Measurements from ENCODE around the gene CPXM2.

The CPXM2 gene

DNA sequence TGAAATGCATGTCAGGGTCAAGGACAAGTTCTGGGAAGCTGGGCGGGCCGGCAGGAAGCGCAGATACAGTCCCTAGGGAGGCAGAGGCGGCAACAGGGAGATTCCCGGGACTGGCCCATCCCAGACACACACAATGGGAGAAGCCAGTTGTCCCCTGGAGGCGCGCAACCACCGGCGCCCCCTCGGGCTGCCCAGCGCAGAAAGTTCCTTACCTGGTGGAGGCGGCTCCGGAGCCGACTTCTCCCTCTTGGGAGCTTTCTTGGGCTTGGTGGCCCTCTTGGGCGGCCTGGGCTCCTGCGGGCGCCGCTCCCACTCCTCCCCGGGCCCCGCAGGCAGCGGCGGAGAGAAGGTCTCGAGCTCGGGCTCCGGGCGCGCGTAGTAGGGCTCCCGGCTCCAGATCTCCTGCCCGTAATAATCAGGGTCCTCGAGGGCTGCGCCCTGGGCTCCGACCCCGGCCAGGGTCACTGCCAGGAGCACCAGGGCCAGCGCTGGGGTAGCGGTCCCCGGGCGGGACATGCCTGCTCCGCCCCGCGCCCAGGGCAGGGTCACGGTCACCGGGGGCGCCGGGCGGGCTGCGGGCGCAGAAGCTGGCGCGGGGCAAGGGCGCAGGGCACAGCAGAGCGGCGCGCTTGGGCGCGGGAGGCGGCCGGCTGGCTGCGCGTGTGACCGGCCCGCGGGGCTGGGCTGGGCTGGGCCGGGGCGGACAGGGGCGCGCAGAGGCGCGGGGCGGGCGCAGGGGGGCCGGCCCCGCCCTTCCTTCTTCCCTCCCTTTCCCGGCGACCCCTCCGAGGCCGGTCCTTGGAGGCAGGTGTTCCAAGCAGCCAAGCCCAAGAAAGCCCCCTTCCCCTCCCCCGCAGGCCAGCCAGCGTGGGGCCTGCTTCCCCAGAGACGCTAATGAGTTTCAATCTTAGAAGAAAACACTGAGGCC lies at the start of gene CPXM2:
CPXM2 (minus strand) TSS at position 664 of the 928 bp plus-strand sequence; CDS start at position 516, 148 bp downstream.
- DNase-seq (ENCODE audit: low spot score): no peak

DNA sequence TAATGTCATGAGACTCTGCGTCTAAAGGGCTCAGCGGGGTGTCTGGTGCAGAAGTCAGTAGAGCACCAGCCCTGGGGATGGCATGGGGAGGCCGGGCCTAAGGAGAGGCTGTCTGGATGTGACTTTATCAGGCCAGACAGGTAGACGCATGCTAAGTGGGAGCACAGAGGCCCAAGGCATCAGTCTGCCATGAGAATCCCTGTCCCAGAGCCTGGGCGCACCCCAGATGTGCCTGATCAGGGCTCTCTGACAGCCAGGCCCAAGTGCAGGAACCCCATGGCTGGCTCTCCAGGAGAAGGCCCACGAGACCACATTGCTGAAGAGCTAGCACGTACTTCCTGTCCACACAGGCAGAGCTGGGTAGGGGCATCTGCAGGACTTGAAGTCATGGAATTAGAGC lies 48.0 kb upstream of the CPXM2 start:
- DNase-seq (ENCODE audit: low spot score): no peak

DNA sequence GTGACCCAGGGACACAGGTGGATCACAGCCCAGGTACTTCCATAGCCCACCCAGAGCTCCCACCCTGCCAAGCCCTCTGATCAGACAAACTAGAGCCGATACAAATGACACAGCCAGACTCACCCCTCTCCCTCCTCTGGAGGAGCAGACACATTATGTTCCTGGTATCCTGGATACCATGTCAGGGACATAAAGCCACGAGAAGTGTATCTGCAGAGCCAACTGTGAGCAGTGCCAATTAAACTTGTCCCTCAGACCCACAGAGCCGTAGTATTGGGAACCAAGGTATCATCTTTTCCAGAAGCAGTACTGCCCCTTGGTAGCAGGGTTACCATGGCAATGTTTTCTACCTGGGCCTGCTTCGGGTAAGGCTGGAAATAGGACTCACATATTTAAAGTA lies 47.3 kb upstream of the CPXM2 start:
- no peak for DNase-seq (ENCODE audit: low spot score)

DNA sequence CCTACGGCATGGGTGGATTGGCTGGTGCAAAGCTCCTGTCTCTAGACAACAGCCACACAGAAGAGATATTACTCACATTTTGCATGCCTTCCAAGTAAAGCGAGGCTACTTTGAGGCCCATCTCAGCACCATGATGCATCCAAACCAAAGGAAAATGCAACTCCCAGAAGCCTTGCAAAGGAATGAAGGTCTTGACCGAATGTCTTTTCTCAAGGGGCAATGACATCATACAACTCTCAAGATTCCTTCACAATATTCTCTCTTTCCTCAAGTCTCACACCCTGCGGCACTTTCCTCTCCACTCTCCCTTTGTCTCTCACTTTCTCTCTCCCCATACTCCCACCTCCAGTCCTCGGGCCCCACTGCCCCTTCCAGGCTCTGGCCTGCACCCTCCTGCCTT lies 44.8 kb upstream of the CPXM2 start:
- no peak for DNase-seq (ENCODE audit: low spot score)

DNA sequence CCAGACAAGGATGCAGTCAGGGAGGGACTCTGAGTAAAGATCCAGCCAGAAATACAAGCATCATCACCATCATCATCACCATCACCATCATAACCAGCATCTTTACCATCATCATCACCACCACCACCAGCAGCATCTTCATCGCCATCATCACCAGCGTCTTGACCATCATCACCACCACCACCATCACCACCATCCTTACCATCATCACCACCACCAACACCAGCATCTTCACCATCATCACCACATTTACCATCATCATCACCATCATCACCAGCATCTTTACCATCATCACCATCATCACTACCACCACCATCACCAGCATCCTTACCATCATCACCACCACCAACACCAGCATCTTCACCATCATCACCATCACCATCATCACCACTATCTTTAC lies 44.1 kb upstream of the CPXM2 start:
- no peak for DNase-seq (ENCODE audit: low spot score)

DNA sequence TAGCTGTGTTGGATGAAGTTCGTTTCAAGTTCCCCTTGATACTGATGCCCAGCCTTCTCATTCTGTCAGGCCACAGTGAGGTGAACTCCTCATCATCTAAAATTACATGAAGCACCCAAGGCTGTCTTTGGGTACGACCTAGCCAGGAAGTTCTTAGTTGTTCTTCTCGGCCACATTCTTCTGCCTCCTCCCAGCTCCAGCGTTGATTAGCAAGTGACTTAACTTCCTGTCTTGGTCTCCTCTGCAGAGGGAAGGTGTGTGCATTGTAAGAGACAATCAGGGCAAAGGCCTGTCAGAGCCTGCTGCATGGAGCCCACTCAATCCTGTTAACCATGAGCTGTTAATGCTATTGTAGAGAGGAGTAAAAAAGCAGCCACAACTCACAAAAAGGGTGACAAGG lies 43.2 kb upstream of the CPXM2 start:
- no peak for DNase-seq (ENCODE audit: low spot score)

DNA sequence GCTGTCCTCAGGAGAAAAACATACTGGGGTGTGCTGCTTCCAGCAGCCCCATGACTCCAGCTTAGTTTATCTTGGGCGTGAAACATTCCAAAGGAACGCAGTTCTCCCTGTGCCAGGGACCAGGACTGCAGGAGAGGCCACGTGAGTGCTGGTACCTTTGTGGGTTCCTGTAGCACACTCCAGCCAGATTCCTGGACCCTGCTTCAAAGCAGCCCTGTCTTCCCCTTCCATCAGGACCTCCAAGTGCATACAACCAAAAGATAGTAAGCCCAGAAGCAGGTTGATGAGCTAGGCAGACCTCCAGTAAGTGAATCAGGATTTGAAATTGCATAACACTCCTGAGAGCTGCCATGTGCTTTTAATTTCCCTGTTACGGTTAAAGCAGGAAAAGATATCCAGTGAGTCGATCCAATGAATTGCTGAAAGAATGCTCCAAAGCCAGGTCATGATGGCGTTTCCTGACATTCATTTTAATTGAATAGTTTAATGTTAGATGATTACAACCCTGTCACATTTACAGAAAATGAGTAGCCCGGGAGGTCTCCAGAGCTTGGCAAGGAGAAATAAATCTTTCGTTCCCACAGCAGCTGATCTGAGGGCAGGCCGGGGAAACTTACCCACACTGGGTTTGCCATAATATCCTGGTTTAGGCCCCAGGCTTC lies 38.9 kb upstream of the CPXM2 start:
- no peak for DNase-seq (ENCODE audit: low spot score)

DNA sequence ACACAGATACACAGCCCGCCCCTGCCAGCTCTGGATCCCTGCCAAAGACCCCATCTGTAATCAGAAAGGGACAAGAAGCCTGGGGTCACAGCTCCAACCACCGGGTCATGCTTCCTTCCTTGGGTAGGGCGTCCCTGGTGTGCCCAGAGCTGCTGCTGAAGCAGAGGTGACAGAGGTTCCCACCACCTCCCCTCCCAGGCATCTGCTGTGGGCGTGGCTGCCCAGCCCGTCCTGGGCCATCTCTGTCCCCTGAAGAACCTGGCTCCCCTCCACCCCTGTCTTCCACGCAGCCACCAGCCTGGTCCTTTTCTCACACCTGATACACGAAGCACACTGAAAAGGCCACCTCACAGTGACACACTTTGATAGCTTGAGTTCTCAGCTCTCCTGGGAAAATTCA lies 38.2 kb upstream of the CPXM2 start:
- DNase-seq (ENCODE audit: low spot score): no peak

DNA sequence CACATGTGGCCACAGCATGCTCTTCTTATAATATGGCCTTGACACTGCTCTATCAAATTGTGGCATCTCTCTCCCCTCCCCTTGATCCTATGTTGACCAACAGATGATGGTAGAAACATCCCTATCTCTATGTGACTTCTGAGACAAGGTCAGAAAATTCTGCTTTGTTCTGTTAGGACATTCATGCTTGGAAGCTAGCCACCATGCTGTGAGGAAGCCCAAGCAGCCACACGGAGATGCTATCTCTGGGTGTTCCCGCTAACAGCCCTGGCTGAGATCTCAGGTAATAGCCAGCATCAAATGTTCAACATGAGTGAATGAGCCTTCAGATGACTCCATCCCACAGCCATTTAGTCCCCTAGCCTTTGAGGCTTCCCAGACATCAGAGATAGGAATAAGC lies 36.8 kb upstream of the CPXM2 start:
- no peak for DNase-seq (ENCODE audit: low spot score)

DNA sequence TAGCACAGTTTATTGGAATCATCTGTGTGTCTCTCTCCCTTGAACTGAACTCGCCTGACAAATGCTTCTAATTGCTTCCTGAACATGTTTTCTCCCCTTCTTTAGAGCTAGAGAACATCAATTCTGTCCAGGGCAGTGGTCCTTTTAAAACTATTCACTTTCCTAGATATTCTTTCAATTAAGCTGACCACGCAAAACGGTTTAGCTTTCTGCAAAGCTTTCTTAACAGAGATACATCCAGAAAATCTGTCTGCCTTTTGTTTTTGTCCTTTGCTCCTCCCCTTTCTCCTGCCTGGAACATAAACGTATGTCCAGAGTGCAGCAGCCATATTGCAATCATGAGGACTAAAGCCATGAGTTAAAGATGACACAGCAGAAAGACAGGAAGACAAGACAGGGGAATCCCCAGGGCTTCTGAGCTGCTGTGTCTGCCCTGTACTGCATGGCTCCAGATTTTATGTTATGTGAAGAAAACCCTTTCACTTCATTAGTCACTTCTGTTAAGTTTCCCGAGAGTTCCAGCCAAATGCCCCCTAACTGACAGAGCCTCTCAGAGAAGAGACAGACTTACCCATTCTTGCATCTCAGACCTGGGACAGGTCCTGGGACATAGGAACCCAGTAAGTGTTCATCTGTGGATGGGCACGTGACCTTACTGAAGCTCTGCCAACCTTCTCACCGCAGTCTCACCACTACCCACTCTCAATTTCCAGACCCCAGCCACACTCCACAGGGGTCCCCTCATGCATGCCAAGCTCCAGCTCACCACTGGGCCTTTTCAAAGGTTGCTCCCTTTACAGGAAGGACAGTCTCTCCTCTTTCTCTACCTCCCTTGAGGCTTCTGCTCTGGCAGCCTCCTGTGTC lies 35.0 kb upstream of the CPXM2 start:
- no peak for DNase-seq (ENCODE audit: low spot score)

DNA sequence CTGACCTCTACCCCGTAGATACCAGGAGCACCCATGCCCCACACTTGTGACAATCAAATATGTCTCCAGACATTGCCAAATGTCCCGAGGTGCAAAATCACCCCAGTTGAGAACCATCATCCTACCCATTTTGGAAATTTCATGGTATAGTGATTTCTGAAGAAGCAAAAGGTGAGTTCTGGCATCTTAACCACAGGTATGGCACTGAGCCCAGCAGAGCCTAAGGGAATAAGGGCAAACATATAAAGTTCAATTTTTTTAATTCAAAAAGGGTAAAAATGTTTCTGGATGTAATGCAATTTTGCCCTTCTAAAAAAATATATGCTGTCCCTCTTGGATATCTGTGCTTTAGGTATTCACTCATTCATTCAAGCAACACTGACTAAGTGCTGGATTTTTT lies 30.5 kb upstream of the CPXM2 start:
- DNase-seq (ENCODE audit: low spot score): no peak

DNA sequence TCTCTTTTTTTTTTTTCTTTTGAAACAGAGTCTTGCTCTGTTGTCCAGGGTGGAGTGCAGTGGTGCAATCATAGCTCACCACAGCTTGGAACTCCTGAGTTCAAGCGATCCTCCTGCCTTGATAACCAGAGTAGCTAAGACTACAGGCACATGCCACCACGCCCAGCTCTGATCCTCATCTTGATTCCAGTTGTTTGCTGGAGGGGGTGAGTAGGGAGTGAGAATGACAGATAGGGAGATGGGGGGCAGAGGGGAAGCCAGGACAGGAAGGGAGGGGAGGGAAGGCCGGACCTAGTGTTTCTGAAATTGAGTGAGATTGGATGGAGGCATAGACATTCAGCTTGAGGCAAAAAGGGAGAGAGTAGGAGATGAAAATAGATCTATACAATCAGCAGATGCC lies 25.2 kb upstream of the CPXM2 start:
- DNase-seq (ENCODE audit: low spot score): no peak

DNA sequence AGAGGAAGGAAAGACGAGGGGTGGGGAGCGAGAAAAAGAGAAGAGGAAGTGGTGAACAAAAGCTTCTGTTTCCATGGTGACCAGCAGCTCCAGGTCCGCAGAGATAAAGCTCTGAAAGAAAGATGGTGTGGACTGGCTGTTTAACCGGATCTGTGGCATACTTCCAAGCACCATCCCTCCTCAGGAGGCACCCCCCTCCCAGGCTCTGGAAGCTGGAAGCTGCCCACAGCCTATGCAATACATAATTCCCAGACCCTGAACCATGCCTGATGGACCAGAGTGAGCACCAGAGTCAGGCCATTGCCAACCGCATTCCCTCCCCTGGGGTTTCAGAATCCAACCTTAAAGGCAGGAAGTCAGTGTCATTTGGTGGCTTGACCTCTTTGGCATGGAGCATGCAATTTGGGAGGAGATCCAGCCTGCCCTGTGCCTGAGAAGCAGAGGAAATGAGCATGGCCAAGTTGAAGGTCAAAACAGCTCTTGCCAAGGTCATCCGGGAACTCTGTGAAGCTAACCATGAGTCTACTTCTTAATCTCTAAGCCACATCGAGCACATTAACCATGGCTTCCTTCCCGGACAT lies 22.2 kb upstream of the CPXM2 start:
- DNase-seq (ENCODE audit: low spot score): no peak

DNA sequence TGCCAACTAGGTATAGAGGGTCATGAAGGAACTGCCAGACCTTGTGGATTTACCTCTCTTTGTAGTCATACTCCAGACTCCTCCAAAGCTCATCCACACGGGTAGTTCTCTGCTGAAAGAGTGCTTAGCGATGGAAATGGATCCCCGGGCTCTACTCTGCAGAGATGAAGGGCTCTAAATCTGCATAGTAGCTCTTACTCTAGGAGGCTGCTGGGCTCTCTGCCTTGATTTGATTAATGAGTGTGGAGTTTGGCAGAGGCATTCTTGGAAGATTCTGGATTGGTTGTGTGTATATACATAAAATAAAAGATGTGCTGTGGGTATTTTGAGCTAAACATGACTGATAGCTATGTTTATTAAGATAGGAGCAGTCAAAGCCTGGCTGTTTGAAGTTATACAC lies 21.3 kb upstream of the CPXM2 start:
- DNase-seq (ENCODE audit: low spot score): no peak

DNA sequence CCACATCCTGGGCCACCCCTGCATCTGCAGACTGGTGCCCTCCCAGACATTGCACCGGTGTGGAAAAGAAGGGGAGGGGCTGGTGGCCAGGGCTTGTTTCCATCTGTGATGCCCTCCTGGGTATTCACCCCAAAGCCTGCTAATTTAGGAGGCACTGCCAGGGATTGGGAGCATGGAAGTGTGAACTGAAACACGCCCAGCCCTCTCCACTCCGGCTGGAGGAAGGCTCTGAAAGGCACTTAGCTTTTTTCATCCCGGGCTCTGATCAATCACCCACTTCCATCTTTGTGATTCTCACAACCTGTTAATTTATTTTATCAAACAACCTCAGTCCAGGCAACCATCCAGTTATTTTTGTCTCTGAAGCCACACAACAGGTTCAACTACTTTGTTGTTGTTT lies 20.9 kb upstream of the CPXM2 start:
- DNase-seq (ENCODE audit: low spot score): no peak

DNA sequence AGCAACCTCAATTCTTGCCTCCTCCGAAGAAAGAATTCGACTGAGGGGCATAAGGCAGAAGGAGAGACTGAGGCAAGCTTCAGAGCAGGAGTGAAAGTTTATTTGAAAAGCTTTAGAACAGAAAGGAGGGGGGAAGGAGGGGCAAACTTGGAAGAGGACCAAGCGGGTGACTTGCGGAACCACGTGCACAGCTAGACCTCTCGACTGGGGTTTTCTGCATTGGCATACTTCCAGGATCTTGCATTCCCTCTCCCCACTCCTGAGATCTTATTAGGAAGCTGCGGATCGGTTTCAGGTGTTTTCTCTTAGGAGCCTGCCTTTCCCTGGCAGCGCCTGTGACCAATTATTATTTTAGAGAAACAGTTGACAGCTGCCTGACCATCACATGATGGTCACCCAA lies 20.3 kb upstream of the CPXM2 start:
- DNase-seq (ENCODE audit: low spot score): no peak

DNA sequence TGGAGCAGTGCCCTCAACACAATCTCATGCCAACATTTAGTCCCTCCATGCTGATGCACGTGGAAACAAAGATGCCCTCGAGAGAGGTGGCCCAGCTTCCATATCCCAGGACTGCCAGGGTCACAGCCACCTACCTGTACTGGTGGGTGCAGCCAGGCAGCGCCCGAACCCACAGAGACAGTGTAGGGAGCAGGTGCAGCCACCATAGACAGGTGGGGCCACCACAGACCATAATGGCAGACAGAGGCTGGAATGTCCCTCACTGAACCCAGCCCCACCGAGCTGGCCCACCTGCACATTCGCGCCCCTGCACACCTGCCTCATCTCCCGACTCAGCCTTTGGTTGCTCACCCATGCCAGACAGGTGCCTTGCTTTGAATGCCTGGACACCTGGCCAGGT lies 18.3 kb upstream of the CPXM2 start:
- no peak for DNase-seq (ENCODE audit: low spot score)

DNA sequence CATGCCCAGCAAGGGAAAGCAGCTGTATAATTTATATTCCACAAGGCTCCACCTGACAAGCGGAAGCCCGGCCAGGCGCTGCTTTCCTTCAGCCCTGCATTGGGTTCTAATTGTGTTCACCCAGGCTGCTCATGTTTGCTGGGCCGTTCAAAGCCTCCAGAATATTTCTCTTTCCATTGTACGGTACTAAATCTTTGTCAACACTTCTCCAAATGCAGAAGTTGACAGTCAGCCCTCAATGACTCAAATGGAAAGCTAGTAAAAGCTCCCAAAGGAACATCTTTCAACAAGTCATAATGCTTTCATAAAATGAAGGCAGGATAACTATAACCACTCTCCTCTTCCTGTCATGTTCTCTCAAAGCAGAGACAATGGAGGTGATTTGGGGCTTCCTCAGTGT lies 17.8 kb upstream of the CPXM2 start:
- DNase-seq (ENCODE audit: low spot score): no peak

DNA sequence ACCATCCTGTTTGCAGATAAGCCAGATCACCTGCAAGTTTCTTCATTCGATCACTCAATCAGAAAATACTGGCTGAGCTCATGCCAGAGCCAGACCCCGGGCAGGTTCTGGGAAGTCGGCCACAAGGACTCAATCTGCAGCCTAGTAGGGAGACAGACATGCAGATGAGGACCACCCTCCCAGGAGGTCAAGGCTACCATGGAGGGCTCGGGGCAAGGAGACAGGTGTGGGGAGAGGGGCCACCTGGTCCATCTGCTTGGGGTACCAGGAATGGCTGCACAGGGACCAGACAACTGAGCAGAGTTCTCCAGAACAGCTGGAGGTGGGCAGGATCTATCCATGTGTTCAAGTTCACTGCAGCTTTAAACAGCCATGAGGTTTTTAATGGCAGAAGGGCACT lies 16.8 kb upstream of the CPXM2 start:
- DNase-seq (ENCODE audit: low spot score): no peak

DNA sequence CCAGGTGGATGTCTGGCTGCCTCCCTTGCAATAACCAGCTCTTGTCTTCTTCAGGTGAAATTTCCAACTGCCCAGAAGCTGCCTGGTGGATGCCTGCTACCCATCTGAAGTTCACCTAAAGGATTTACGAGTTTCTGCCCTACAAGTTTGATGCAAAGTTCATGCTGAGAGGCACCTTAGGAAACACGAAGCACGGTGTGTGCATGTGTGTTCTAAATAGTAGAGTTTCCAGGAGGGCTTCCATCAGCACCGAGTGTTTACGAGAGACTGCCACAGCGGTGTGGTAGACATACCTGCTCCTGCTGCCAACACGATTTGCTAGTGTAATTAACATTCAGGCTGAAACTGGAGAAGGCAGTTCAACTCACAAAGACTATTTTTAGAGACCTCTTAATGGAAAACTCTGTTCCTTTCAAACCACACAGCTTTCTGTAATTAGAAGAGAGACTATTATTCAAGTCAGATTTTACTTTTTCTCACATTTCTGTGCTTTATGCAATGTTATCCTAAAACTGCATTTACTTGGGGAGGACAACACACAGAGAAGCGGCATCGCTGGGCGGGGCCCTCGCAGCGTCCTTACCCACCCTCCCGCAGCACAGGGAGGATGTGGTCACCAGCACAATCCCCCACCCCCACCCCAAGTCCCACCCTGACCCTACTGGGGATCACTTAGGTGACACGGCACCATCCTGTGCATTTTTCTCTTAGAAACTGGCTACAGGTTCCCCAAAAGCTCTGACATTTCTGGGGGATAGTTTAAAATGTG lies 15.5 kb upstream of the CPXM2 start:
- DNase-seq (ENCODE audit: low spot score): no peak

DNA sequence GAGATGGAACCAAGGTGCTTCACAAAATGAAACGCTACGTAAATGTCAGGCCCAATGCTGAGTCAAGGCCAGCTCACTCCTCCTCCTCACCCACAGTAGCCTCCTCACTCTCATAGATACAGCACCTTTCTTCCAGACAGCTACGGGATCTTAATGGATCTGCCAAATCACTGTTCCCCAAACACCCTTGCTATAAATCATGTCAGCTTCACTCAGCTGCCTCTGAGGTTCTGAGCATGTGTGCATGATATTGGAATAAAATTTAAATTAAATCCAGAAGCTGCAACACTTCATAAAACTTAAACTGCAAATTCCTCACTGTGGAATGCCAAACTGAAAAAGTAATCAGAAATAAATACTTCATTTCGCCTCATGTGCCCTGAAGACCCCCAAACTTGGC lies 14.7 kb upstream of the CPXM2 start:
- DNase-seq (ENCODE audit: low spot score): no peak

All from globus pallidus (tissue), 1 donor.